Measurements from ENCODE around the gene CSH1.
"Not testable (repeated sequence)": the region's sequence is repeated elsewhere in the genome, so short reads cannot be mapped to it uniquely, and the experiment has no call there.

The CSH1 gene

DNA sequence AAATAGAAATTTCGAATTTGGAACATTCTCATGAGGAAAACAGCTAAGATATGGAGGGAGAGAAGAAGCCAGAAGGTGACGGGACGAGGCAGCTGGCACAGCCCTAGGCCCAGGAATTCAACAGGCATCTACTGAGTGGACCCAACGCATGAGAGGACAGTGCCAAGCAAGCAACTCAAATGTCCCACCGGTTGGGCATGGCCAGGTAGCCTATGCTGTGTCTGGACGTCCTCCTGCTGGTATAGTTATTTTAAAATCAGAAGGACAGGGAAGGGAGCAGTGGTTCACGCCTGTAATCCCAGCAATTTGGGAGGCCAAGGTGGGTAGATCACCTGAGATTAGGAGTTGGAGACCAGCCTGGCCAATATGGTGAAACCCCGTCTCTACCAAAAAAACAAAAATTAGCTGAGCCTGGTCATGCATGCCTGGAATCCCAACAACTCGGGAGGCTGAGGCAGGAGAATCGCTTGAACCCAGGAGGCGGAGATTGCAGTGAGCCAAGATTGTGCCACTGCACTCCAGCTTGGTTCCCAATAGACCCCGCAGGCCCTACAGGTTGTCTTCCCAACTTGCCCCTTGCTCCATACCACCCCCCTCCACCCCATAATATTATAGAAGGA, 20.3 kb upstream of the CSH1 start:
- H3K36me3 ChIP-seq (ENCODE audit: control insufficient read depth, low read length): no peaks in the 10 kb centered on the region
- TF ChIP-seq, protein P1, sequence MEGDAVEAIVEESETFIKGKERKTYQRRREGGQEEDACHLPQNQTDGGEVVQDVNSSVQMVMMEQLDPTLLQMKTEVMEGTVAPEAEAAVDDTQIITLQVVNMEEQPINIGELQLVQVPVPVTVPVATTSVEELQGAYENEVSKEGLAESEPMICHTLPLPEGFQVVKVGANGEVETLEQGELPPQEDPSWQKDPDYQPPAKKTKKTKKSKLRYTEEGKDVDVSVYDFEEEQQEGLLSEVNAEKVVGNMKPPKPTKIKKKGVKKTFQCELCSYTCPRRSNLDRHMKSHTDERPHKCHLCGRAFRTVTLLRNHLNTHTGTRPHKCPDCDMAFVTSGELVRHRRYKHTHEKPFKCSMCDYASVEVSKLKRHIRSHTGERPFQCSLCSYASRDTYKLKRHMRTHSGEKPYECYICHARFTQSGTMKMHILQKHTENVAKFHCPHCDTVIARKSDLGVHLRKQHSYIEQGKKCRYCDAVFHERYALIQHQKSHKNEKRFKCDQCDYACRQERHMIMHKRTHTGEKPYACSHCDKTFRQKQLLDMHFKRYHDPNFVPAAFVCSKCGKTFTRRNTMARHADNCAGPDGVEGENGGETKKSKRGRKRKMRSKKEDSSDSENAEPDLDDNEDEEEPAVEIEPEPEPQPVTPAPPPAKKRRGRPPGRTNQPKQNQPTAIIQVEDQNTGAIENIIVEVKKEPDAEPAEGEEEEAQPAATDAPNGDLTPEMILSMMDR (IDR thresholded peaks at IDR 0.05; ENCODE audit: low read depth, low read length, poor library complexity, severe bottlenecking): no peak
- no peak for TF ChIP-seq EZH2phosphoT487 (IDR thresholded peaks at IDR 0.05; ENCODE audit: borderline replicate concordance, low read length)
- H3K9me2 ChIP-seq (replicated peaks; ENCODE audit: control insufficient read depth, low read length): no peaks in the 10 kb centered on the region
- no peak overlapping the region for H3K4me3 ChIP-seq (ENCODE audit: low read length)
- no peaks in the 10 kb centered on the region for H3K27me3 ChIP-seq (ENCODE audit: control insufficient read depth, low read length)
- no peaks in the 10 kb centered on the region for H3K79me2 ChIP-seq (ENCODE audit: control insufficient read depth, low read length)
- H3F3A ChIP-seq (ENCODE audit: control insufficient read depth, insufficient read depth): peaks cover 3% of the 10 kb centered on the region; the same call in 1 of the 2 replicates
- H3K4me2 ChIP-seq (ENCODE audit: low read length): peak overlapping the region; percentile 72
- H3K27ac ChIP-seq (ENCODE audit: low read depth, low read length): no peak overlapping the region; the same call in 1 of the 2 replicates
- H3K4me1 ChIP-seq (ENCODE audit: control insufficient read depth, low read length): peaks cover 51% of the 10 kb centered on the region
- H4K20me1 ChIP-seq (ENCODE audit: control insufficient read depth, insufficient read depth, low read depth, low read length): no peaks in the 10 kb centered on the region
- H3K9me3 ChIP-seq (ENCODE audit: control insufficient read depth, insufficient read depth, low read length): no peaks in the 10 kb centered on the region

DNA sequence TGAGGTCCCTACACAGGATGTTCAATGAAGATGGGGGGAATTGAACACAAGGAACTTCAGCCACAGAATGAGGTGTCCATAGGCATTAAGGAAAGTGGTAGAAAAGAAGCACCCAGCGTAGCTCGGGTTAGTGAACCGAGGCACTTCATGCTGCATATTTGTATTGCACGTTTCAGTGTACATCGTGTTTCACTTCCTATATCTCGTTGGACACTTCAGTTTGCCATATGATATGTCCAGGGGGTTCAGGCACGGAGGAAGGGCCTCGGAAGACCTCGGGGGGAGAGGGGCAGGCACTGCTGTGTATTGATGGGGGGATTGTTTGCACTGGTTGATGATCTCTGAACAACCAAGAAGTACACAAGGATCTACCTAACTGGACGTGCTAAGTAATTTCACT, 19.4 kb upstream of the CSH1 start:
- H3K4me2 ChIP-seq (ENCODE audit: low read length): peak overlapping the region; percentile 72
- peak overlapping the region; percentile 26 for H3K4me3 ChIP-seq (ENCODE audit: low read length)
- not testable (repeated sequence) for H3F3A ChIP-seq (ENCODE audit: control insufficient read depth, insufficient read depth); H4K20me1 ChIP-seq (ENCODE audit: control insufficient read depth, insufficient read depth, low read depth, low read length); H3K27ac ChIP-seq (ENCODE audit: low read depth, low read length); H3K9me3 ChIP-seq (ENCODE audit: control insufficient read depth, insufficient read depth, low read length); H3K9me2 ChIP-seq (replicated peaks; ENCODE audit: control insufficient read depth, low read length); H3K79me2 ChIP-seq (ENCODE audit: control insufficient read depth, low read length); H3K27me3 ChIP-seq (ENCODE audit: control insufficient read depth, low read length); H3K36me3 ChIP-seq (ENCODE audit: control insufficient read depth, low read length)
- peaks cover 42% of the 10 kb centered on the region for H3K4me1 ChIP-seq (ENCODE audit: control insufficient read depth, low read length)

DNA sequence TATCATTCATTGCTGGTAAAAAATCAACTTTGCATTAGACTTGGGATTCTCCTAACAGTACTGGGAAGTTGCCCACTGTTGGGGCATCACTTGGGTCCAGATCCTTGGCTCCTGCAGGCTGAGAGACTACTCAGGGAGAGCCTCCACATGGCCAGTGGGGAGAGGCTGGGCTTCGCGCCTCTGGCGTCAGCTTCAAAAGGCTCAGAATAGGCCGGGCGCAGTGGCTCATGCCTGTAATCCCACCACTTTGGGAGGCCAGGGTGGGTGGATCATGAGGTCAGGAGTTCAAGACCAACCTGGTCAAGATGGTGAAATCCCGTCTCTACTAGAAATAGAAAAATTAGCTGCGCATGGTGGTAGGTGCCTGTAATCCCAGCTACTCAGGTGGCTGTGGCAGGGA, 18.1 kb upstream of the CSH1 start:
- H3K9me2 ChIP-seq (replicated peaks; ENCODE audit: control insufficient read depth, low read length): no peaks in the 10 kb centered on the region
- no peaks in the 10 kb centered on the region for H3F3A ChIP-seq (ENCODE audit: control insufficient read depth, insufficient read depth)
- H3K4me3 ChIP-seq (ENCODE audit: low read length): no peak overlapping the region
- H3K4me1 ChIP-seq (ENCODE audit: control insufficient read depth, low read length): peaks cover 30% of the 10 kb centered on the region
- no peaks in the 10 kb centered on the region for H3K79me2 ChIP-seq (ENCODE audit: control insufficient read depth, low read length)
- no peaks in the 10 kb centered on the region for H3K9me3 ChIP-seq (ENCODE audit: control insufficient read depth, insufficient read depth, low read length)
- H4K20me1 ChIP-seq (ENCODE audit: control insufficient read depth, insufficient read depth, low read depth, low read length): no peaks in the 10 kb centered on the region
- TF ChIP-seq EZH2phosphoT487 (IDR thresholded peaks at IDR 0.05; ENCODE audit: borderline replicate concordance, low read length): no peak
- TF ChIP-seq, protein P1 (IDR thresholded peaks at IDR 0.05; ENCODE audit: low read depth, low read length, poor library complexity, severe bottlenecking): no peak
- no peak overlapping the region for H3K4me2 ChIP-seq (ENCODE audit: low read length)
- H3K27me3 ChIP-seq (ENCODE audit: control insufficient read depth, low read length): peaks cover 3% of the 10 kb centered on the region; the same call in 1 of the 2 replicates
- H3K27ac ChIP-seq (ENCODE audit: low read depth, low read length): no peak overlapping the region
- H3K36me3 ChIP-seq (ENCODE audit: control insufficient read depth, low read length): no peaks in the 10 kb centered on the region

DNA sequence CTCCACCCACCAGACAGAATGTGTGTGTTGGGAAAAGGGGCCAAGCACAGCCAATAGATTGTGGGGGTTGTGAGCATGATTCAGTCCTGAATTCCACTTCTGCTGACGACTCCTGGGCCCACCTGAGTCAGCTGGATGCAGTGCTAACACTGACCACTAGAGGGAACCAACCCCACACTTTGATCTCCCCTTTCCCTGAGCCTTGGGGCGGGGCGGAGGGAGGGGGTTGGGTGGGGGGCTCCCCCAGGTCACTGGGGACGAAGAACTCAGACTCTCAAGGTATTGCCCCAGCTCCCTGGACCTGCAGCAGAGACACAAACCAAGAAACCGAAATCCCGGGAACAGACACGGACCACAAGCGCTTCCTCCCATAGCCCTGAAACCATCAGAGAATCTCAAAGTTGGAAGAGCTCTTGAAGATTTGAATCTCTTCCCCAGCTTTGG, 15.3 kb upstream of the CSH1 start:
- Histone ChIP-seq H4K20me1 (ENCODE audit: control insufficient read depth, insufficient read depth, low read depth, low read length) (no peaks in the 10 kb centered on the region), H3K36me3 (ENCODE audit: control insufficient read depth, low read length) (no peaks in the 10 kb centered on the region), H3K27ac (ENCODE audit: low read depth, low read length) (no peak overlapping the region), H3K79me2 (ENCODE audit: control insufficient read depth, low read length) (no peaks in the 10 kb centered on the region), H3K4me3 (ENCODE audit: low read length) (no peak overlapping the region), H3K4me1 (ENCODE audit: control insufficient read depth, low read length) (peaks cover 22% of the 10 kb centered on the region), H3F3A (ENCODE audit: control insufficient read depth, insufficient read depth) (no peaks in the 10 kb centered on the region), H3K27me3 (ENCODE audit: control insufficient read depth, low read length) (peaks cover 9% of the 10 kb centered on the region), H3K4me2 (ENCODE audit: low read length) (no peak overlapping the region), H3K9me3 (ENCODE audit: control insufficient read depth, insufficient read depth, low read length) (no peaks in the 10 kb centered on the region), H3K9me2 (replicated peaks; ENCODE audit: control insufficient read depth, low read length) (no peaks in the 10 kb centered on the region)
- TF ChIP-seq, protein P1 (IDR thresholded peaks at IDR 0.05; ENCODE audit: low read depth, low read length, poor library complexity, severe bottlenecking): peak; percentile 53
- TF ChIP-seq EZH2phosphoT487 (IDR thresholded peaks at IDR 0.05; ENCODE audit: borderline replicate concordance, low read length): no peak

Data from DOHH2 (cell line).